ENCODE measurements around the gene SLC19A1.

The SLC19A1 gene

GRCh38 chr21:45539796-45540600 is 2.2 kb downstream of the SLC19A1 start:
- Histone ChIP-seq H3K9me3 (ENCODE audit: control insufficient read depth, insufficient read depth, low read length) (no peaks in the 10 kb centered on the region), H3K9ac (ENCODE audit: low read depth, low read length) (no peak overlapping the region), H3K4me1 (ENCODE audit: insufficient read depth, low read length) (no peaks in the 10 kb centered on the region; the same call in 1 of the 2 replicates), H3K36me3 (ENCODE audit: insufficient read depth, low read length) (no peaks in the 10 kb centered on the region)

DNA sequence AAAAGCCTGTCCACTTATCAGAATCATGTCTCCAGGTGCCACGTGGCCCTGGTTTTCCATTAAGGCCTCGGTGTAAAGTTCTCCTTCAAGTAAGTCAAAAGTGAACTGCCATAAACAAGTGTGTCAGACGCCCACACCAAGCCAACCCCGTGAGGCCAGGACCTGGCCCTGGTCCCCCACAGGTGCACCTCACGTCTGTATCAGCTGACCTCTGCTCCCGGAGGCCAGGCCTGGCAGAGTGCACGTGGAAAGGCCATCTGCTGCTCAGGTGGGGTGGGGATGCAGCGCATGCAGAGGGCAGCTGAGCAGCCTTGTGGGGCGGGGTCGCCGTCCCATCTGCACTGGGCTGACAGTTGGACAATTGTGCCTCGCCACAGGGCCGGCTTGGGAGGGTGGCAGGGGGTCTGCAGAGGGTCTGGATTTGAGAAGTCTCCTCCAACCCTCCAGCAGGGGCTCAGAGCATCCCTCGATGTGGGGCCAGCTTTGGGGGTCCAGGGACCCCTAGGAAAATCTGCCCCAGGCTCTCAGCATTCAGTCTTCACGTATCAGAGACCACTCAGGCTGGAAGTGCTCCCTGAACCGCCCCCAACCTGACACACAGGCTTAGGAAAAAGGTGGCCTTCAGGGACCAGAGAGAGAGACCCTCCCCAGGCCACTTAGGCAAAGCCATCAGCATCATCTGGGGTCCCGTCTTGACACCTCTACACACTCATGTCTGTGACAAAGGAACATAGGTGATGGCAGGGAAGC is 3.0 kb downstream of the SLC19A1 start:
- H3K36me3 ChIP-seq (ENCODE audit: insufficient read depth, low read length), result no peaks in the 10 kb centered on the region
- peaks cover 3% of the 10 kb centered on the region; the same call in 1 of the 2 replicates for H3K4me1 ChIP-seq (ENCODE audit: insufficient read depth, low read length)
- H3K9me3 ChIP-seq (ENCODE audit: control insufficient read depth, insufficient read depth, low read length), result no peaks in the 10 kb centered on the region
- H3K9ac ChIP-seq (ENCODE audit: low read depth, low read length), result no peak overlapping the region

GRCh38 chr21:45538381-45539045 is 3.7 kb downstream of the SLC19A1 start:
- Histone ChIP-seq H3K9ac (ENCODE audit: low read depth, low read length) (no peak overlapping the region), H3K36me3 (ENCODE audit: insufficient read depth, low read length) (no peaks in the 10 kb centered on the region), H3K9me3 (ENCODE audit: control insufficient read depth, insufficient read depth, low read length) (no peaks in the 10 kb centered on the region), H3K4me1 (ENCODE audit: insufficient read depth, low read length) (peaks cover 3% of the 10 kb centered on the region; the same call in 1 of the 2 replicates)

DNA sequence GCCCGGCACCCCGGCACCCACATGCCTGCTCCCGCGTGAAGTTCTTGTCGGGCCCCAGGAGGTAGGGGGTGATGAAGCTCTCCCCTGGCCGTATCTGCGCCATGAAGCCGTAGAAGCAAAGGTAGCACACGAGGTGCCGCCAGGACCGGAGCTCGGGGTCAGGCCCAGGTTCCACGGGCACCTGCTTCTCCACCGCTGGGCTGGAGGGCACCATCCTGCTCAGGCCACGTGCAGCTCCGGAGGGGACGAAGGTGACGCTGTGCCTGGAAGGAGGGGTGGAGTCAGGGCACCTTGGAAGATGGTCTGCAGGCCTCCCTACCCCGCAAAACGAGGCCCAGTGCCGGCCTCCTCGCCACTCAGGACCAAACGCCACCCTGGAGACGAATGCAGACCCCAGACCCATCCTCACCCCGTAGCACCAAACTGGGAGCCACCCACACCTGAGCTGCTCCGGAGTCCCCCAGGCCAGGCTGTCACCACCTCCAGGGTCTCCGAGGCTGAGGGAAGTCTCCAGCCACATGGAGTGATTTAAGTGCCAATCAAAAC is 4.4 kb downstream of the SLC19A1 start:
- H3K36me3 ChIP-seq (ENCODE audit: insufficient read depth, low read length), result no peaks in the 10 kb centered on the region
- peaks cover 3% of the 10 kb centered on the region; the same call in 1 of the 2 replicates for H3K4me1 ChIP-seq (ENCODE audit: insufficient read depth, low read length)
- H3K9me3 ChIP-seq (ENCODE audit: control insufficient read depth, insufficient read depth, low read length), result no peaks in the 10 kb centered on the region
- no peak overlapping the region for H3K9ac ChIP-seq (ENCODE audit: low read depth, low read length)

GRCh38 chr21:45537111-45537745 is 5.0 kb downstream of the SLC19A1 start:
- H3K4me1 ChIP-seq (ENCODE audit: insufficient read depth, low read length), result peaks cover 3% of the 10 kb centered on the region; the same call in 1 of the 2 replicates
- no peak overlapping the region for H3K9ac ChIP-seq (ENCODE audit: low read depth, low read length)
- no peaks in the 10 kb centered on the region for H3K36me3 ChIP-seq (ENCODE audit: insufficient read depth, low read length)
- H3K9me3 ChIP-seq (ENCODE audit: control insufficient read depth, insufficient read depth, low read length), result no peaks in the 10 kb centered on the region

DNA sequence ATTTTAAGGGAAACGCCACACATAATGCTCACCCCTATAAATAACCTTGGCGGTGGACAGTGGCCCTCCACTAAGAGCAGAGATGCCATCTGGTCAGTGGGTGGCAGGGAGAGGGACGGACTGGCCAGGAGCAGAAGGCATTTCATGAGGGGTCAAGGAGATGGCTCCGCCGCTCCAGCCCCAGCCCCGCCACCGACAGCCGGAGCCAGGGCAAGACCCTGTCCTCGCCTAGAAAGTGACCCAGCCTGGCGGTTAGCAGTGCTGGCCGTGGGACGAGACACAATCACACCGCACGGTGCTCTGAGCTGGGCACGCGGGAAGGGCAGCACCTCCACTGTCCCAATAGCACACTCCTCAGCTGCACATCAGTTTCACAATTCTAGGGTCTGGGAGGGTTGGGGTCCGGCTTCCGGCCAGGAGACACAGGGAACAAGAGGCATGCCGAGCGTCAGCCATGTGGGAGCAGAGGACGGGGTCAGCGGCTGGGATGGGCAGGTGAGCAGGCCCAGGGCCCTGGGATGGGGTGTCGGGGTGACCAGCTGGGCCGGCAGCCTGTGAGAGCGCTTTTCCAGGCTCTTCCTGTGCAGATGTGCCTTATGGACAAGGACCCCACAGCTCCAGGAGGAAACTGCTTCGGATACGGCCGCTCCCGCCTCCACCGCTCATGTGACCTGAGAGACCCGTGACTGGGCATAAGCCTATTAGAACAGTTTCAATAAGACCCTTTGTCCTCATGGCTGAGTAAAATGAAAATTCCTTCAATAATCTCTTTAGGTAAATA is 5.7 kb downstream of the SLC19A1 start:
- Histone ChIP-seq H3K9me3 (ENCODE audit: control insufficient read depth, insufficient read depth, low read length) (no peaks in the 10 kb centered on the region), H3K36me3 (ENCODE audit: insufficient read depth, low read length) (no peaks in the 10 kb centered on the region), H3K4me1 (ENCODE audit: insufficient read depth, low read length) (peaks cover 3% of the 10 kb centered on the region; the same call in 1 of the 2 replicates), H3K9ac (ENCODE audit: low read depth, low read length) (no peak overlapping the region)

DNA sequence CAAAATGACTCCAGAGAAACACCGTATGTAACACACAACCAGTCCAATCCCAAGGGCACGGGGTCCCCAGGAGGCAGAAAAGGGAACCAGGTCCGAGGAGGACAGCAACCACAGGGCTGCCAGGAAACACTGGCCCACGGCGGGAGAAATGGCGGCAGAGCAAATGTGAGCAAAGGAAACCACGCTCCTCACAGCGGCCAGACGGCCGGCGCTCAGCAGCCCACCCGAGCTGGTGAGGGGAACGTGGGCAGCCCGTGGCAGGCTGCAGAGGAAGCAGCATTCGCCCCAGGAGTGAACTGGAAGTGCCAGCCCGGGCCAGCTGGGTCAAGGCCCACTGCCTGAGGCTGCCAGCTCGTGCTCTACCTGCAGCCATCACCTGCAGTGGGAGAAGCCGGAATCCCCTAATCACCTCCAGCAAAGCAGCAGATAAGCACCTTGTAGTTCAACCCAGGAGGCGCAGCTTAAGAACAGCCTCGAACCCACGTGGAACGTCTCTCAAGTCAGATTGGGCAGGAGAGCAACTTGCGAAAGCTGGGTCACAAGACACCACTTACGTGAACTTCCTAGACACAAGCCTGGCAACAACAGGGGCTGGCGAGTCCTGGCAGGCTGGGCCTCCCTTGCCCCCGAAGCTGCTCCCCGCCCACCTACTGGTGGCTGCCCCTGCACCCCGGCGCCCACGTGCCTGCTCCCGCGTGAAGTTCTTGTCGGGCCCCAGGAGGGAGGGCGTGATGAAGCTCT is 6.7 kb downstream of the SLC19A1 start:
- no peak overlapping the region for H3K9ac ChIP-seq (ENCODE audit: low read depth, low read length)
- no peaks in the 10 kb centered on the region for H3K36me3 ChIP-seq (ENCODE audit: insufficient read depth, low read length)
- H3K9me3 ChIP-seq (ENCODE audit: control insufficient read depth, insufficient read depth, low read length), result no peaks in the 10 kb centered on the region
- H3K4me1 ChIP-seq (ENCODE audit: insufficient read depth, low read length), result peaks cover 3% of the 10 kb centered on the region; the same call in 1 of the 2 replicates

- H3K9me3 ChIP-seq (ENCODE audit: control insufficient read depth, insufficient read depth, low read length), result no peaks in the 10 kb centered on the region
- H3K4me1 ChIP-seq (ENCODE audit: insufficient read depth, low read length), result peaks cover 3% of the 10 kb centered on the region; the same call in 1 of the 2 replicates
- H3K36me3 ChIP-seq (ENCODE audit: insufficient read depth, low read length), result no peaks in the 10 kb centered on the region; the same call in 1 of the 2 replicates
- no peak overlapping the region for H3K9ac ChIP-seq (ENCODE audit: low read depth, low read length)
Measured at GRCh38 chr21:45534636-45535331, 7.5 kb downstream of the SLC19A1 start.

DNA sequence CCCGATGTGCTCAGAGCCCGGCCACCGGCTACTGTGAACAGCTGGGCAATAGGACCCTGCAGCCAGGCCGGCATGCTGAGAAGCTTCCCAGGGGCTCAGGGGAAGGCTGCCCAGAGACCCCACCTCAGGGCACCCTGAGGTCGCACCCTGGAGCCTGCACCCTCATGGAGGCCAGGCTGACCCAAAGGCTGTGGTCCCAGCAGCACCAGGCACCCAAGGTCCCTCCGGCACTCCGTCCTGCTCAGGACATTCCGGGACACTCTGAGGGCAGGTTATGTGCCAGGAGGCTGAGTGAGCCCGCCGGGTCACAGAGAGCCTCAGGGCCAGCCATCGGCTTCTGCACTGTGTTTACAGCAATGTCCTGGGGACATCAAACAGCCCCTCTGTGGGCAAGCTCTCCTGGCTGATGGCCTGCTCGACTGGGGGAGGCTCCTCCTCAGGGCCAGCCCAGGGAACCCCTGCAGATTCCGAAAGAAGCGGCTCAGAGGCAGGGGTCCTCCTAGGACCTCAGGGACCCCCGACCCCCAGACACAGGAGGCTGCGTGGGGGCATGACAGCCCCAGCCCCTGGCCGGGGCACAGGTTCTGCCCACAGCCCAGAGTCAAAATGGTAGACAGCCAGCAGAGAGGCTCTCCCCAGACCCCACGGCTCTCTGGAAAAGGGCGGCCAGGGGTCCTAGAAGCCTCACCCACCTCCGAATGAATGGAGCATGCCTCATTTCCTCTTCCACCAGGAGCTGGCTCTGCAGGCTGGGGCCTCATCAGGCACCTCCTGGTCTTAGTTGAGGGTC is 8.2 kb downstream of the SLC19A1 start:
- no peak overlapping the region for H3K9ac ChIP-seq (ENCODE audit: low read depth, low read length)
- H3K4me1 ChIP-seq (ENCODE audit: insufficient read depth, low read length), result peaks cover 3% of the 10 kb centered on the region; the same call in 1 of the 2 replicates
- no peaks in the 10 kb centered on the region; the same call in 1 of the 2 replicates for H3K36me3 ChIP-seq (ENCODE audit: insufficient read depth, low read length)
- H3K9me3 ChIP-seq (ENCODE audit: control insufficient read depth, insufficient read depth, low read length), result no peaks in the 10 kb centered on the region

GRCh38 chr21:45533361-45533845 is 8.8 kb downstream of the SLC19A1 start:
- Histone ChIP-seq H3K9ac (ENCODE audit: low read depth, low read length) (no peak overlapping the region), H3K4me1 (ENCODE audit: insufficient read depth, low read length) (peaks cover 3% of the 10 kb centered on the region; the same call in 1 of the 2 replicates), H3K9me3 (ENCODE audit: control insufficient read depth, insufficient read depth, low read length) (no peaks in the 10 kb centered on the region), H3K36me3 (ENCODE audit: insufficient read depth, low read length) (no peaks in the 10 kb centered on the region; the same call in 1 of the 2 replicates)

- H3K9ac ChIP-seq (ENCODE audit: low read depth, low read length), result no peak overlapping the region
- H3K9me3 ChIP-seq (ENCODE audit: control insufficient read depth, insufficient read depth, low read length), result no peaks in the 10 kb centered on the region
- peaks cover 3% of the 10 kb centered on the region; the same call in 1 of the 2 replicates for H3K4me1 ChIP-seq (ENCODE audit: insufficient read depth, low read length)
- no peaks in the 10 kb centered on the region; the same call in 1 of the 2 replicates for H3K36me3 ChIP-seq (ENCODE audit: insufficient read depth, low read length)
Measured at GRCh38 chr21:45532826-45533360, 9.3 kb downstream of the SLC19A1 start.

Measured in ES-I3 (cell line).